ENCODE data around the gene UBE2I.
"Not testable (repeated sequence)": the region's sequence is repeated elsewhere in the genome, so short reads cannot be mapped to it uniquely, and the experiment has no call there.

UBE2I gene

DNA sequence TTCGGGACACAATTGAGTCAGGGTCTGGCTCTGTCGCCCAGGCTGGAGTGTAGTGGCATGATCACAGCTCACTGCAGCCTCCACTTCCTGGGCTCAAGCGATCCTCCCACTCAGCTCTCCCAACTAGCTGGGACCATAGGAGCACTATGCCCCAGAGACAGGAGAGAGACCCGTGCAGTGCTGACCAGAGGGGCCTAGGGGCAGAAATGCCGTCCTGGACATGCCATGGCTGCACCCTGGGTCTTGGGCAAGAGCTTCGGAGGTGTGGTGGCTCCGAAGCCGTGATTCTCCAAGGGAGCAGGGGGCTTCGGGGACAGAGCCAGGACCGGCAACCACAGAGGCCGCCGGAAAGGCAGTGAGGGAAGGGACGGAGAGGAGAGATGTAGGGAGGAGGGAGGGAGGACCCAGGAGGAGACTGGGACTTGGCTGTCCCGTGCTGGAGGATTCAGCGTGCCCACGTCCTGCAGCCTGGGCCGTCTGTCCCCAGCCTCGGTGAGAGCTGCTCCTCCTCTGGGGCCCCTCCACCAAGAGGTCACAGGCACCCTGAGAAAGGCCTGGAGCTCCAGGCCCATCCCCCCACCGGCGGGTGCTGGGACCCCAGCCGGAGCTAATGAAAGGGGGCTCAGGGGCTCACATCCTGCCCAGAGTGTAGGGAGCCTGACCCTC, 31.7 kb upstream of the UBE2I start:
- no peak for DNase-seq

DNA sequence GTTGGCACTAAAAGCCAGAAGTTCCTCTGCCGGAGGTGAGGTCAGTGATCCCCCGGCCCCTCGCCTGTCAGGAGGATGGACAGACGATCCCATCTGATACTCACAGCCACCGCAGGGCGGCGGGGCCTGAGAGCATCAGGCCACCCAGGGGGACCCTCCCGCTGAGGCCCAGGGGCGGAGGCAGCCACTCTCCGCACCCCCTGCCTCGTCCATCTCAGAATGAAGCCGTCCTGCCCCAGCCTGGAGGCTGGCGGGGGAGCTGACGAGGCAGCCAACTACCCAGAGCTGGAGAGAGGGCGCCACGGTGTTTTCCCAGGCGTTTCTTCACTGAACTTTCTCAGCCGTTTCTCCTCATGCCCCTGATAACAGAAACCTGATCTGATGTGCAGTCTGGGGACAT, 31.0 kb upstream of the UBE2I start:
- no peak for DNase-seq

DNA sequence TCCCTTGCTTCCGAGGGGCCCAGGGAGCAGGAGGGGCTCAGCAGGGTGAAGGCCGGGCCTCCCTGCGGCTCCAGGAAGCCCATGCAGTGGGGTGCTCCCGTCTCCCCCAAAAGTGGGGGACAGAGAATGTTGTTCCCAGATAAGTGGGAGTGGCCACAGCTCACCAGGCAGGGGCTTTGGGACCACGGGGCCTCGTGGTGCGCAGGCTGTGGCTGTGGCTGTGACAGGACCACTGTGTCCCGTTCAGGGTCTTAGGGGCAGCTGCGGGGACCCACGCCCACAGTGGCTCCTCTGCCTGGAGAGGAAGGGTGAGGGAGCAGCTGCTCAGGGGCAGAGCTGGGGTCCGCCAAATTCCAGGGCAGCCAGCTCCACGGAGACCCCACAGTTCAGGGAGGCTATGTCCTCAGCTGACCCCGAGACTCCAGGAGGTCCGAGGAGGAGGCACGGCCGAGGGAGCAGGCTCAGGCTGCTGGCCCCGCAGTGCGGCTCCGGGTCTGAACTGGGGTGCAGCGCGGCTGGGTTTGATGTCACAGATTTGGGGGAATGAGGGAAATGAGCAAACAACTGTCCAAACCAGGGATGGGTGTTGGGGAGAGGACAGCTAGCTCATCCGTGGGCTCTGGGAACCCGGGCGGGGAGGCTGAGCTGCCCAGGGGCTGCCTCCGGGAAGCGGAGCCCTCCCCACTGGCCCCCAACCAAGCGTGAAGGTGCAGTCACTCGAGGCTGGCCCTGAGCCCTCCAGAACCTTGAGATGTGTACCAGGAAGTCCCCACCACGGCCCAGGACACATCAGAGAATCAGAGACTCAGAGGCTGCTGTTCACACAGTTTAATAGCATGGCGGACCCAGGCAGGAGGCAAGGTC, 30.1 kb upstream of the UBE2I start:
- no peak for DNase-seq

DNA sequence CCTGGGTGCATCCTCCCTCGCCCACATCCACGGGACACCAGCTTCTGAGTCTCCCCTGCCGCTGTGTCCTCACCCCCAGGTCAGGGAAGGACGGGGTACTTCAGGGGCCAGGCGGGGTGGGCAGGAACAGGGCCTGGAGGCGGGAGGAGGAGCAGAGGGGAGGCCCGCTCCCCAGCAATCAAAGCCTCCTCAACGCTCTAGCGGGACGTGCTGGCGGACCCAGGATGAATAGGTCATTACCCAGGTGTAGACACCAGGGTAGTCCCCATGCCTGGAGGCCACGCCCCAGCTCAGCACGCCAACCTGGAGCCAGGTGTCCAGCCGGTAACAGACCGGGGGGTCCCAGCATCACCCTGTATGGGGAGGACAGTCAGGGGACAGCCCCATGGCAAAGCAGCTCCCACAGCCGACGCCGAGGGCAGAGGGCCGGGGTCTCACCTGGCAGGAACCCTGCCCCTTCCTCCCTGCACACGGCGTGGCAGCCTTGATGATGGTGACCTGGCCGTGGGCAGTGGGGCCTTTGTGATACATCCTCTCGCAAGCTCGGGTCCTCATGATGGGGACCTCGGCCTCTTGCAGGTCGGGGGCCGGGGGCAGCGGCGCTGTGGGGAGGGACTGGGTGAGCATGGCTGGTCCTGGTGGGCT, 29.4 kb upstream of the UBE2I start:
- no peak for DNase-seq

DNA sequence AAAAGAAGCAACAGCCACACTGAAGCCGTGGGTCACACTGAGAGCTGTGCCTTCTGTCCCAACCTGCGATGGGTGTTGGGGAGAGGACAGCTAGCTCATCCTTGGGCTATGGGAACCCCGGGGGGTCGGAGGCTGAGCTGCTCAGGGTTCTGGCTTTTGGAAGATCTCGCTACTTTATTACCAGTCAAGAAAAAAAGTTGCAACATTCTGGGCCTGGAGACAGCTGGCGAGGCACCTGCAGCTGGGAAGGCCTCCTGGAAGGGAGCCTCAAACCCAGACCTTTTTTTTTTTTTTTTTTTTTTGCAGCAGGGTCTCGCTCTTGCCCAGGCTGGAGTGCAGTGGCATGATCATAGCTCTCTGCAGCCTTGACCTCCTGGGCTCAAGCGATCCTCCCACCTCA, 28.7 kb upstream of the UBE2I start:
- no peak for DNase-seq

DNA sequence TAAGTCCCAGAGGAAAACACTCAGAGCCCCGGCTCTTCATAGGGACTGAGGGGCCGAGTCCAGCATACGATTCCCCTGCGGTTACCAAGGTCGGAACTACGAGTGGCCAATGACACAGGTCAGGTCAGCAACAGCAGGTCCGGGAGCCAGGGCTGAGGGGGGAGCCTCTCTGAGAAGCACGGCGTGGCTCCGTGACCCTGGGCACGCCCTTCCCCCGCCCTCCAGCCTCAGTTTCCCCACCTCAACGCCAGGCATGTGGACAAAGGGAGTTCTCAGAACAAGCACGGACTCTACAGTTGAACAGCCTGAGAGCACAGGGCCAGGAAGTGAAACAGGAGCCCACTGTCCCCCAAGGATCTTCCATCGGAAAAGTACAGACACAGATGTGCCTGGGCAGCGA, 27.9 kb upstream of the UBE2I start:
- no peak for DNase-seq

DNA sequence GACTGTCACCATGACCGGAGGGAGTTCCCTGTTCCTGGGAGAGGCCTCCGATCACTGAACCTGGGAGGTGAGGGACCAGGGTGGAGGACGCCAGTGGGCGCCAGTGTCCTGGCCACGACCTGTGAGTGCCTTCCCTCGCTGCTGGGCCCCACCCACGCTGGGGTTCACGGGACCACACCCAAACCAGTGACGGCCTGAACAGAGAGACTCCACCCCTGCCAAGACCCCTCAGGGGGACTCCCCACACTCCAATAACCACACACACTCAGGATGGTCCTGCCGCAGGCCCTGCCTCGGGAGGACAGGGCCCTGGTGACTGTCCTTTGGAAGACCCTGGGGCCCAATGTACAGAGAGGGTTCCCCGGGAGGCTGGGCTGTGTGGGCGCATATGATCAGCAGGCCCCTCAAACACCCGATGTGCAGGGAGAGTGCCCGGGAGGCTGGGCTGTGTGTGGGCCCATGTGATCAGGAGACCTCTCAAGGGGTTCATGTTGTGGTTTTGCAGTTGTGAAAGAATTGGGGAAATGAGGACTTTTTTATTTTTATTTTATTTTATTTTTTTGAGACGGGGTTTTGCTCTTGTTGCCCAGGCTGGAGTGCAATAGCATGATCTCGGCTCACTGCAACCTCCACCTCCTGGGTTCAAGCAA, 27.0 kb upstream of the UBE2I start:
- DNase-seq: no peak

DNA sequence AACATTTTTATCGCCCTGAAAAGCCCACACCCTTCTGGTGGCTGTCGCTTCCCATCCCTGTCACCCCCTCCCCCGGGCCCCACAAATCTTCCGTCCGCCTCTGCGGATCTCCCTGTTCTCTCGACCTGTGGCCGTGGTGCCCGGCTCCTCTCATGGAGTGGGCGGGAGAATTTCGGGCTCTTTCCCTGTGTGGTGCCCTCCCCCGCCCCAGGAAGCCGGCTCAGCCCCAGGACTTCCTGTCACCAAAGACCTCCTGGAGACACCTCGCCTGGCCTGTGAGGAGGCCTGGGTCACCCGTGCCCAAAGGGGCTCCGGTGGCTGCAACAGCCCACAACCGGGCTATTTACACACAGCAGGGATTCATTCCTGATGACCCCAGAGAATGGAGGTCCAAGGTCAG, 26.1 kb upstream of the UBE2I start:
- no peak for DNase-seq

DNA sequence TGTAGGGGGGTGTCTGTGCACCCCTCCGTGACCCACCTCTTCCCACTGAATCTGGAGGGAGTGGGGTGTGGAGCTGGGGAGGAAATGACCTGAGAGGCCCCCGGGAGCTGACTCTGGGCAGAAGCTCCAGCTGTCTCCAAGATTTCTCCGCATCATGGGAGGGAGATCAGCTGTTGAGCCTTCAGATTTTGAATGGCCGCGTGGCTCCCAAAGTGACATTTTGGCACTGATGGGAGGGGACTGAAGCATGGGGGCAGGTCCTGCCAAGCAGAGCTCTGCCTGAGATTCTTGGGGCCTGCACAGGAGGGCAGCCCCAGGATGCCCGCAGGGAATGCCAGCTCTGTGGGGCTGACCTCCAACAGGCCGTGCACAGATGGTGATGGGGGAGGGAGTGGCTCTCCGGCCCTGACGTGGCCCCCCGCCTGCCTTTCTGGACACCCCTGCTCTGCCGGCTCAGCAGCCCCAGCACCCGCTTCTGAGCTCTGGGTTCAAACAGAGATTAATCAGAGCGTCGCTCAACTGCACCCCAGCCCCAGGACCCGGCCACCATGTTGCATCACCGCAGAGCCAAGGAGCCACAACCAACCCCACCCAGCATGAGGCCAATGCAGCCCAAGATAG, 25.3 kb upstream of the UBE2I start:
- no peak for DNase-seq

DNA sequence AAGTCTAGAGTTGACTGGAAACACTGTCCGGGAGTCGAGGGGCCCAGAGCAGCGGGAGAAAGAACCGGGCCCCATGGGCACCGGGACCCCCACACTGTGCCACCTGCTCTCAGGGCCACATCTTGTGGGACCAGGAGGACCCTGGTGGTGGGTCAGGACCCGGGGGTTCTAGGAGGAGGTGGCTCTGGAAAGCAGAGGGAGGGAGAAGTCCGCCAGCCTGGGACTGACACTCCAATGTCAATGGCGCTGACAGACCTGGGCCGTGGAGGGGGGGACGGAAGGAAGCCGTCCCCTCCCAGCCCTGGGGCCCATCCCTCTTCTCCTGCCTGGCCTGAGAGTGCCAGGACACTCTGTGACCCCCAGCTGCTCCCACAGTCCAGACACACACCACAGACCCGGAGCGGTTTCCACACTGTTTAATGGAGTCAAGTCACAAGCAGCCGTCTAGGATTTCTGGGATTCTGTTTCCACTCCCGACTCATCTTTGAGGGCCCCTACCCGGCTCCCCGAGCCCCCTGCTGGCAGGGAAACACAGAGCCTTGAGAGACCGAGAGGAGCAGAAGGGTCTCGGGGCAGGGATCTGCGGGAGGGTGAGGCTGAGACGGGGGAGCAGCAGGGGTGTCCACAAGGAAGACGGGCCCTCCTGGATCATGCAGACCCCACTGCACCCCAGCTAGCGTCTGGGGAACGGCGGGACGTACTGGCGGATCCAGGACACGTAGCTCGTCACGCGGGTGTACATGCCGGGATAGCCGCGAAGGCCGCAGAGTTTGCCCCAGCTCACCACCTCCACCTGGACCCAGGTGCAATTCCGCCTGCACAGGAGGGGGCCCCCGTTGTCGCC, 23.5 kb upstream of the UBE2I start:
- no peak for DNase-seq

DNA sequence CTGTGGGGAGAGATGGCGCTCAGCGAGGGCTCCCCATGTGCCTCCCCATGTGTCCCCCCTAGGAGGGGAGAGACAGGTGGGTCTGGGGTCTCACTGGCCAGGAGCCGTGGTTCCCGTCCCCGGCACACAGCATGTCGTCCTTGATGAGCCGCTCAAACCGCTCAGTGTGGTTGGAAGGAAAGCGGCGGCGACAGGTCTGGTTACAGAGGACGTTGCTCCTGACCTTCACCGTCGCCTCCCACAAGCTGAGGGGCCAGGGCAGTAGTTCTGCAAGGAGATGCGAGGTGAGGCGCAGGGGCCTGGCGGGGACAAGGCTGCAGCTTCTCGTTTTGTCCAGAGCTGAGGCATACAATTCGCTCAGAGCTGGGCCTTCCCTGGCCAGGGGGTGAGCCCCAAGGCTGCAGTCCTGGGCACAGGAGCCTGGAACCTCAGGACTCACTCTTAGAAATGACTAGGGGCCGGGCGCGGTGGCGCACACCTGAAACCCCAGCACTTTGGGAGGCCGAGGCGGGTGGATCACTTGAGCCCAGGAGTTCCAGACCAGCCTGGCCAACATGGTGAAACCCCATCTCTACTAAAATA, 22.8 kb upstream of the UBE2I start:
- DNase-seq: no peak

DNA sequence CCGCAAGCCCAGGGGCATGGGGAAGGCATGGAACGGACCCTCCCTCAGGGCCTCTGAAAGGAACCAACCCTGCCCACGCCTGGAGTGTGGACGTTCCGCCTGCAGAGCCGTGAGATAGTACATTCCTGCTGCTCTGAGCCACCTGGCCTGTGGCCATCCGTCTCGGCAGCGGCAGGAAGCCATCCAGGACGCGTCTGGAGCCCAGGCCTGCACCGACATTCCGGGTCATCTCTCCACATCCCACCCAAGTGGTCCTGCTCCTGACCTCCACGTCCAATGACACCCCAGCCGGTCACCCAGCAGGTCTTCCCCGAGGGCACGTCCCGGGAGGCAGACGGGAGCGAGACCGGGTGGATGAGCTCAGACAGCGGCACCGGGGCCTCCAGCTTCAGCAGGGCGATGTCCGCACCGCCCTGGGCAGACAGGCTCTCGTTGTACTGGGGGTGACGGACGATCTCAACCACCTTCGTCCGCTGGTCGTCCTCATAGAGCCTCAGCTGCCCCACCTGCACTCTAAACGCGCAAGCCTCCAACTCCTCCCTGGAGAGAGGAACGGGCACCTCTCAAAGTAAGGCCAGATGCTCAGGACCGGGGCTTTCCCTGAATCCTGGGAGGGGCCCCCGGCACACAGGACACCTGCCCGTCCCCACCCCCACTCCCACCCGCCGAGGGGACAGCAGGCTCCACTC, 21.3 kb upstream of the UBE2I start:
- no peak for DNase-seq

DNA sequence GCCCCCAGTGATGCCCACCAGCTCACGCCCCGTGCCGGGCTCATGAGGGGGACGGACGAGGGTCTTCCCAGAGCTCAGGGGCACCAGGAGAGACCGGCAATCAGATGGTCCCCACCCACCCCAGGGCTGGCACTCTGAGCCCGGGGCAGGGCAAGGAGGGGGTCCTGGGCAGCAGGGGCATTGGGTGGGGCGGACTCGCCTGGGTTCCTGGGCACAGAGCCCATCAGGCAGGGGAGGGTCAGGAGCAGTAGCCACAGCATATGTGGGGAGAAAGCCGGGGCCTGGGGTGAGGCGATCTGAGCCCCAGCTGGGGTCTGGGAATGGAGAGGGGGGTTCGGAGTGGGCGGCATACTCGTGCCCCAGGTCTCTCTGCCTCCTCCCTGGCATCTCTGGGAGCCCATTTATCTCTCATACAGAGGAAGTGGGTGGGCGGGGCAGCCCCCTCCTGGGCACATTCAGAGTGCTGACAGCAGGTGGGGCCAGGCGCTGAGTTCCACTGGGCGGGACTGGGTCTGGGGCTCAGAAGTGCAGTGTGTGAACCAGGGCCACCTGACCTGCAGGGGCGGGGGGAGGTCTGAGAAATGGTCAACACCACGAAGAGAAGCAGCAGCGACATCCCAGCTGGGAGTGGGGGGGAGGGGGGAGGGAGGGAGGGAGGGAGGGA, 20.5 kb upstream of the UBE2I start:
- DNase-seq: no peak

DNA sequence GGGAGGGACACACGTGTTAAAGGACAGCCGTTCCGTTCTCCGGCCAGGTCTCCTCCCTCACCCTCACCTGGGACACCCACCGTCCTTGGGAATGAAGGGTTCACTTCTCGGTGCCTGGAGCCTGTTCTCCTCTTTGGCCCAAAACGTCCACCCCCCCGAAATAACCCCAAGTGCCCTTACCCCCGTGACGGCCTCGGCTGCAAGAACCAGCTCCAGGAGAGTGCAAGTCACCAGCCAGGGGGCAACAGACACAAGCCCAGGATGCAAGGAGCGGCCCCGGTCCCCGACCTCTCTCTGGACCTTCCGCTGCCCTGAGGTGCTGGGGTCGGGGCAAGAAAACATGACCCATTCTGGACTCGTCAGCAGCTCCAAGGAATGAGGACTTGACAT, 20.0 kb upstream of the UBE2I start:
- no peak for DNase-seq

DNA sequence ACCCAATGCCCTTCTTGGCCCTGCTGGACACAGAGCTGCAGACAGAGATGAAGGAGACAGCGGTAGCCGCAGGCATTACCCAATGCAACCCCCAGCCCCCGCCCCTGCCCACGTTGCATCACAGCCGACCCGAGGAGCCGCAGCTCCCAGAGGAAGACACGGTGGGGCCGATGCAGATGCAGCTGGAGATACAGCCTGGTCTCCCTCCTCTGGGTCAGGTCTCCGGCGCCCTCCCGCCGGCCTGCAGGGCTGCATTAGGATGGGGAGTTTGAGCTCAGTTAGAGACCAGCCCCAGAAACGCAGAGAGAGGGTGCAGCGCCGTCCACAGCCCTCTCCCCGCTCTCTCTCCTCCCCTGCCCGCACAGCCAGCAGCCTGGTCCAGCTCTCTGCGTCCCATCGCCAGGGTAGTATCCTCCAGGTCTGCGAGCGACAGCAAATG, 19.4 kb upstream of the UBE2I start:
- no peak for DNase-seq

DNA sequence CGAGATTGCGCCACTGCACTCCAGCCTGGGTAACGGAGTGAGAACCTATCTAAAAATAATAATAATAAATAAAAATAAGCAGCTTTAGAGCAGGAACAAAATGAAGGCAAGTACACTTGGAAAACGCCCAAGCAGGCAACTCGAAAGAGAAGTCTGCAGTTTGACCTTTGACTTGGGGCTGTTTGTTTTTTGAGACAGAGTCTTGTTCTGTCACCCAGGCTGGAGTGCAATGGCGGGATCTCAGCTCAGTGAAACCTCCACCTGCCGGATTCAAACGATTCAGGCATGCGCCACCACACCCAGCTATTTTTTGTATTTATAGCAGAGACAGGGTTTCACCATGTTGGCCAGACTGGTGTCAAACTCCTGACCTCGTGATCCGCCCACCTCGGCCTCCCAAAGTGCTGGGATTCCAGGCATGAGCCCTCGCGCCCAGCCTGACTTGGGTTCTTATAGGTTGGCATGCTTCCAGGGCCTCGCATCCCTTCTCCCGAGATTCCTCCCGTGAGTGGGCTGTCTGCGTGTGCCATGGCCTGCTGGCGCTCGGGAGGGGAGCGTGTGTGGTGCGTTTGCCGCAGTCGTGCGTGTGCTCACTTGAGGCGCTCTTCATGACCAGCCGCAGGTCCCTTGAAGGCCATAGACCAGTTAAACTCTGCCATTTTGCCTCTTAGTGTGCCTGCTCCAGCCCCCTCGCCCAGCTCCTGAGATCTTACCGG, 18.4 kb upstream of the UBE2I start:
- DNase-seq: no peak

DNA sequence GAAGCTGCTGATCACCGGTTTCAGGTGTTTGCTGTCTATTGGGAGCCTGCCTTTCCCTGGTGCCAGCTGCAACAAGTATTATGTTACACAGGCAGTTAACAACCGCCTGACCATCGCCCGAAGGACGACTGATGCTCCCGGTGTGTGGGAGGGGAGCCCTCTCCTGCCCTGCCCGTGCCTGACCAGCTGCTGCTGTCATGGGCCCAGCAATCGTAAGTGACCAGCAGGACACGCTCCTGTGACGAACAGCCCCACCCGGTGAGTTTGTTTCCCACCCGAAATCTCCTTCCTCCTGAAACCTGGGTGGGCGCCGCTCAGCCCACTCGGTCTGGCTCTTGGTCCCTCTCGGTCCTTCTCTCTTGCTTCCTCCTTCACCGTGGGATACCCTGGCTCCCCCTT, 17.9 kb upstream of the UBE2I start:
- DNase-seq: no peak

DNA sequence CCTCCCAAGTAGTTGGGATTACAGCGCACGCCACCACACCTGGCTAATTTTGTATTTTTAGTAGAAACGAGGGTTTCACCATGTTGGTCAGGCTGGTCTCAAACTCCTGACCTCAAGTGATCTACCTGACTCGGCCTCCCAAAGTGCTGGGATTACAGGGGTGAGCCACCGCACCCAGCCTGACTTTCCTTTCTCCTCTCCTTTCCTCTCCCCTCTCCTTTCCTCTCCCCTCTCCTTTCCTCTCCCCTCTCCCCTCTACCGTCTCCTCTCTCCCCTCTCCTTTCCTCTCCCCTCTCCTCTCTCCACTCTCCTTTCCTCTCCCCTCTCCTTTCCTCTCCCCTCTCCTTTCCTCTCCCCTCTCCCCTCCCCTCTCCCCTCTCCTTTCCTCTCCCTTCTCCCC, 17.2 kb upstream of the UBE2I start:
- DNase-seq: not testable (repeated sequence)

DNA sequence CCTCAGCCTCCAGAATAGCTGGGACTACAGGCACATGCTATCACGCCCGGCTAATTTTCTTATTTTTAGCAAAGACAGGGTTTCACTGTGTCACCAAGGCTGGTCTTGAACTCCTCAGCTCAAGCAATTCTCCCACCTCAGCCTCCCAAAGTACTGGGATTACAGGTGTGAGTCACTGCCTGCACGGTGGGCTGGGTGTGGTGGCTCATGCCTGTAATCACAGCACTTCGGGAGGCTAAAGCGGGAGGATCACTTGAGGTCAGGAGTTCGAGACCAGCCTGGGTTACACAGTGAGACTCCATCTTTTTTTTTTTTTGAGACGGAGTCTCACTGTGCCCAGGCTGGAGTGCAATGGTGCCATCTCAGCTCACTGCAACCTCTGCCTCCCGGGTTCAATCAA, 16.6 kb upstream of the UBE2I start:
- DNase-seq: not testable (repeated sequence)
